ENCODE data around the gene IL1RAPL2. TPM values are rescaled to one million over a fixed set of nuclear protein-coding genes. Genes with fewer than 3 reads are reported as not detected.

Gene IL1RAPL2
- total and polyA plus RNA-seq, 2 donors (not counting 1 experiment from before 2014, with no cell fraction given): not detected

GRCh38 chrX:105241056-105241455, 675.1 kb downstream of the IL1RAPL2 start:
- H3K27me3 ChIP-seq (replicated peaks in 1 of 4; ENCODE audit: control extremely low read depth in 1 of 4, control insufficient read depth in 3 of 4, insufficient read depth in 4 of 4, low read length in 3 of 4): no peaks in the 10 kb centered on the region
- TF ChIP-seq EZH2 (IDR thresholded peaks at IDR 0.05; ENCODE audit: borderline replicate concordance, insufficient read depth, low read depth, low read length, poor library complexity, severe bottlenecking): no peak
- ATAC-seq (ENCODE audit: low read depth): no peak
- CTCF ChIA-PET: no interaction called here
- H3K27me3 Mint-ChIP-seq: no peaks in the 10 kb centered on the region
- no peaks in the 10 kb centered on the region for H4K20me1 ChIP-seq (ENCODE audit: control insufficient read depth, insufficient read depth, low read length, poor library complexity, severe bottlenecking)
- H3K9me3 Mint-ChIP-seq (ENCODE audit: insufficient read depth): no peaks in the 10 kb centered on the region
- no peak overlapping the region for H3K4me3 Mint-ChIP-seq
- no peak overlapping the region for H3K4me2 ChIP-seq (replicated peaks; ENCODE audit: low read depth, low read length, poor library complexity, severe bottlenecking)
- WGBS (ENCODE audit: insufficient coverage): no CpG with 5 or more reads among the region's 2 CpGs
- DNase-seq: no peak
- intact Hi-C loops (cut with micrococcal nuclease): no loop called here
- H3K27ac ChIP-seq (ENCODE audit: low read length in 2 of 2): no peak overlapping the region
- no peaks in the 10 kb centered on the region for H3K4me1 ChIP-seq (ENCODE audit: control insufficient read depth in 2 of 2, insufficient read depth in 2 of 2, low read length in 2 of 2)
- no peaks in the 10 kb centered on the region for H3K4me1 Mint-ChIP-seq
- H3K27ac Mint-ChIP-seq: no peak overlapping the region
- POLR2A ChIA-PET: no interaction called here
- no peak overlapping the region for H3K9ac ChIP-seq (ENCODE audit: low read length)
- no peaks in the 10 kb centered on the region for H3K36me3 ChIP-seq (replicated peaks in 1 of 2; ENCODE audit: control extremely low read depth in 1 of 2, control insufficient read depth in 1 of 2, extremely low read depth in 1 of 2, insufficient read depth in 2 of 2, low read length in 1 of 2)
- H3K4me3 ChIP-seq (ENCODE audit: control extremely low read depth in 1 of 5, extremely low read depth in 1 of 5, insufficient read depth in 1 of 5, low read depth in 2 of 5, low read length in 4 of 5): no peak overlapping the region
- H3K79me2 ChIP-seq (ENCODE audit: control insufficient read depth, insufficient read depth, low read length): no peaks in the 10 kb centered on the region
- no peak overlapping the region for H2AFZ ChIP-seq (ENCODE audit: insufficient read depth, low read depth, low read length, poor library complexity, severe bottlenecking)
- no peaks in the 10 kb centered on the region for H3K9me3 ChIP-seq (ENCODE audit: control extremely low read depth in 1 of 3, control insufficient read depth in 2 of 3, insufficient read depth in 1 of 3, low read length in 2 of 3)

GRCh38 chrX:105260291-105261043, 694.5 kb downstream of the IL1RAPL2 start:
- Mint-ChIP-seq H3K4me1 (no peaks in the 10 kb centered on the region), H3K27ac (no peak overlapping the region), H3K27me3 (no peaks in the 10 kb centered on the region), H3K9me3 (ENCODE audit: insufficient read depth) (no peaks in the 10 kb centered on the region), H3K4me3 (no peak overlapping the region)
- ATAC-seq (ENCODE audit: low read depth): no peak
- Histone ChIP-seq H3K9me3 (ENCODE audit: control extremely low read depth in 1 of 3, control insufficient read depth in 2 of 3, insufficient read depth in 1 of 3, low read length in 2 of 3) (peaks cover 0 to 3% (median 0%) of the 10 kb centered on the region in 3 donors), H3K36me3 (replicated peaks in 1 of 2; ENCODE audit: control extremely low read depth in 1 of 2, control insufficient read depth in 1 of 2, extremely low read depth in 1 of 2, insufficient read depth in 2 of 2, low read length in 1 of 2) (no peaks in the 10 kb centered on the region), H3K27ac (ENCODE audit: low read length in 2 of 2) (no peak overlapping the region), H3K79me2 (ENCODE audit: control insufficient read depth, insufficient read depth, low read length) (no peaks in the 10 kb centered on the region), H3K4me2 (replicated peaks; ENCODE audit: low read depth, low read length, poor library complexity, severe bottlenecking) (no peak overlapping the region), H3K4me3 (ENCODE audit: control extremely low read depth in 1 of 5, extremely low read depth in 1 of 5, insufficient read depth in 1 of 5, low read depth in 2 of 5, low read length in 4 of 5) (no peak overlapping the region), H4K20me1 (ENCODE audit: control insufficient read depth, insufficient read depth, low read length, poor library complexity, severe bottlenecking) (no peaks in the 10 kb centered on the region), H2AFZ (ENCODE audit: insufficient read depth, low read depth, low read length, poor library complexity, severe bottlenecking) (no peak overlapping the region), H3K4me1 (ENCODE audit: control insufficient read depth in 2 of 2, insufficient read depth in 2 of 2, low read length in 2 of 2) (no peaks in the 10 kb centered on the region), H3K9ac (ENCODE audit: low read length) (no peak overlapping the region), H3K27me3 (replicated peaks in 1 of 4; ENCODE audit: control extremely low read depth in 1 of 4, control insufficient read depth in 3 of 4, insufficient read depth in 4 of 4, low read length in 3 of 4) (no peaks in the 10 kb centered on the region)
- no peak for TF ChIP-seq EZH2 (IDR thresholded peaks at IDR 0.05; ENCODE audit: borderline replicate concordance, insufficient read depth, low read depth, low read length, poor library complexity, severe bottlenecking)
- TF ChIP-seq, protein P1, sequence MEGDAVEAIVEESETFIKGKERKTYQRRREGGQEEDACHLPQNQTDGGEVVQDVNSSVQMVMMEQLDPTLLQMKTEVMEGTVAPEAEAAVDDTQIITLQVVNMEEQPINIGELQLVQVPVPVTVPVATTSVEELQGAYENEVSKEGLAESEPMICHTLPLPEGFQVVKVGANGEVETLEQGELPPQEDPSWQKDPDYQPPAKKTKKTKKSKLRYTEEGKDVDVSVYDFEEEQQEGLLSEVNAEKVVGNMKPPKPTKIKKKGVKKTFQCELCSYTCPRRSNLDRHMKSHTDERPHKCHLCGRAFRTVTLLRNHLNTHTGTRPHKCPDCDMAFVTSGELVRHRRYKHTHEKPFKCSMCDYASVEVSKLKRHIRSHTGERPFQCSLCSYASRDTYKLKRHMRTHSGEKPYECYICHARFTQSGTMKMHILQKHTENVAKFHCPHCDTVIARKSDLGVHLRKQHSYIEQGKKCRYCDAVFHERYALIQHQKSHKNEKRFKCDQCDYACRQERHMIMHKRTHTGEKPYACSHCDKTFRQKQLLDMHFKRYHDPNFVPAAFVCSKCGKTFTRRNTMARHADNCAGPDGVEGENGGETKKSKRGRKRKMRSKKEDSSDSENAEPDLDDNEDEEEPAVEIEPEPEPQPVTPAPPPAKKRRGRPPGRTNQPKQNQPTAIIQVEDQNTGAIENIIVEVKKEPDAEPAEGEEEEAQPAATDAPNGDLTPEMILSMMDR (IDR thresholded peaks at IDR 0.05): no peak
- DNase-seq: no peak
- ChIA-PET CTCF (no interaction called here), POLR2A (no interaction called here)
- 43% methylated on average over 1 of the region's 8 CpGs for WGBS (ENCODE audit: insufficient coverage)
- intact Hi-C loops (cut with micrococcal nuclease): no loop called here

Data from B cell (primary cell).